Measurements from ENCODE around the gene OLFM2.
"Not testable (repeated sequence)": the region's sequence is repeated elsewhere in the genome, so short reads cannot be mapped to it uniquely, and the experiment has no call there.

OLFM2 gene

DNA sequence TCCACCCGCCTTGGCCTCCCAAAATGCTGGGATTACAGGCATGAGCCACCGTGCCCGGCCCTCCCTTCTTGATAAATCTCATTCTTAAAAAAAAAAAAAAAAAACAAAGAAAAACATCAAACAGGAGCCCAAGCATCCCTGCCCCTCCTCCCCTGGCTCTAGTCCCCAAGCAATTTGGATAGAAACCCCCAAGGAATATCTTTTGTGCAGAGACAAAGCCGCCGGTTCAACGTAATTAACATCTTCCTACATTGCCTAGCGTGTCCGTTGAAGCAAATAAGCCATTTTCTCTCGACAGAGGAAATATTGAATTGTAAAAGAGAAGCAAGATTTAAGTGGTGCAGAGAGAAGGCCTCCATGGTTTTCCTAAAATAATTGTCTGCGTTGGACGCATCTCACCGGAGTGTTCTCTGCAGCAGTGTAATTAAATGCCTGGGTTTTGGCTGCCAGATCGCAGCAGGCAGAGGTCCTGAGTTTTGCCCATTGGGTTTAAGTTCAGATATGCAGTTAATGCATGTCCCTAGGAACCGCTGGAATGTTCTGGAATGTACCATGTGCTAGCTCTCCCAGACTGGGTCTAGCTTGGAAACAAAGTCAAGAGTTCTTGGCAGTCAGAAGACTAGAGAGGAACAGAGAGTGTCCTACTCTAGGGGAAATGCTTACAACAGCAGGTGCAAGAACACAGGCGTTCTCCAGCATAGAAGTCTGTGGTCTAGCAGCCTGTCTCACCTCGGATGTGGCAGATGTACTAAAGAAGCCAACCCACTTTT, 70.4 kb downstream of the OLFM2 start:
- no peak overlapping the region for H3K4me3 ChIP-seq (ENCODE audit: low read depth, low read length)

DNA sequence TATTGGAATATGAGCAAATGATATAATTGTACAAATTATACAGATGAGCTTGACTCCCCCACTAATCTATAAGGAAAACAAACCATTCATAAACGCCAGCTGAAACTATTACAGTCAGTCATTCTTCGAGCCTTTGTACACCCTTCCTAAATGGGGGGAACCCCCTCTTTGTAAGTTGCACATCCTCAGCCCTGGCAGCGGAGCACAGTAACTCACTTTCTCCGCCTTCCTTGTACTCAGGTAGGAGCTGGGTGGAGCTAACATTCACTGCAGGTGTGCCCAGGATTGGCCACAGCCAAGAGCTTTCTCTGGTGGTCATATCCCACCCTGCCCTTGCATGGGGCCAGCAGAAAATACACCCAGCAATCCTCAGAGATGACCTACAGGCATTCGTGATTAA, 72.6 kb downstream of the OLFM2 start:
- H3K4me3 ChIP-seq (ENCODE audit: low read depth, low read length), result no peak overlapping the region

DNA sequence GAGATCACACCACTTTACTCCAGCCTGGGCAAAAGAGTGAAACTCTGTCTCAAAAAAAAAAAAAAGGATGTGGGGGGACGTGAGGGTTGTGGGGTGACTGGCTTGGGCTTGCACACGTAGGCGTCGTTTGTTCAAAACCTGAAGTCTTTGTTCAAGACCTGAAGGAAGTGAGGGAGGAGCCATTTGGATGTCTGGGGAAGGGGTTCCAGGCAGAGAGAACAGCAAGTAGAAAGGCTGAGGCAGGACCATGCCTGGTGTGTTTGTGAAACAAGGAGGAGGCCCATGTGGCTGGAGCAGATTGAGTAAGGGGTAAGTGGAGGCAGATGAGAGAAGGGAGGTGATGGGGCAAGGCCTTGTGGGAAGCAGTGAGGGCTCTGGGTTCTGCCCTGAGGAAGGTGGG, 73.4 kb downstream of the OLFM2 start:
- no peak overlapping the region for H3K4me3 ChIP-seq (ENCODE audit: low read depth, low read length)

DNA sequence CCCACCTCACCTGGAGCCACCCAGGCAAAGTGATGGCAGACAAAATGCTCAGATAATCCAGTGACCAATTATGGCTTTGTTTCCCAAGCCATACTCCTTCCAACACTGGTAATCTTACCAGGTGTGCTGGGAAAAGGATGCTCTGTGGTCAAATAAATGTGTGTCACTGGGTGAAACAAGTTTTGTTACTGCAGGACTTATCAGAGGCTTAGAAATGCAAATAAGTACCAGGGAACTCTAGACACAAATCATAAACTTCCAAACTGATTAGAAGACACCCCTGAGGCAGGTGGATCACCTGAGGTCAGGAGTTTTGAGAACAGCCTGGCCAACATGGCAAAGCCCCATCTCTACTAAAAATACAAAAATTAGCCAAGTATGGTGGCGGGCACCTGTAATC, 74.8 kb downstream of the OLFM2 start:
- no peak overlapping the region for H3K4me3 ChIP-seq (ENCODE audit: low read depth, low read length)

DNA sequence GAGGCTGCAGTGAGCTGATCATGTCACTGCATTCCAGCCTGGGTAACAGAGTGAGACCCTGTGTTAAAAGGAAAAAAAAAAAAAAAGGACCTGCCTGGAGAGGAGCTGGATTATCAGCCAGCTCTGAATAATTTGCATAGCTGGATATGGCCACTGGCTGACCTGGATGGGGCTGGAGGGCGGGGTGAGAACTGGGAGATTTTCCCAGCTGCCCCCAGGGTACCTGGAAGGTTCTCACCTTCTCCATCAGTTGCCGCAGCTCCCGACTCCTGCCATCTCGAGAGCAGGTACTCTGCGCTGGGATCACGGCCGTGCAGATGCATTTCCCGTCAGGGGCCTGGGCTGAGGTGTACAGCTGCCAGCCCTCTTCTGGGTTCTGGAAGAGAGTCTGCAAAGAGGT, 75.9 kb downstream of the OLFM2 start:
- no peak overlapping the region for H3K4me3 ChIP-seq (ENCODE audit: low read depth, low read length)

DNA sequence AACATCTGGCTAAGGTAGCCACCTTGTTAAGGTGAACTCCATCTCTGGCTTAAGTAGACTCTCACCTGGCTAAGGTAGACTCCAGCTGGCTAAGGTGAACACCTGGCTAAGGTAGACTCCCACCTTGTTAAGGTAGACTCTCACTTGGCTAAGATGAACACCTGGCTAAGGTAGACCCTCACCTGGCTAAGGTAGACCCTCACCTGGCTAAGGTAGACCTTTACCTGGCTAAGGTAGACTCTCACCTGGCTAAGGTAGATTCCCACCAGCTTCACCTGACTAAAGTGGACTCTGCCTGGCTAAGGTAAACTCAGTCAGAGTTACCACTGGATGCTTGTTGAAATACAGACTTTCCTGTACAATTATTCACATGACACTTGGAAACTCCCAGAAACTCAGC, 77.5 kb downstream of the OLFM2 start:
- H3K4me3 ChIP-seq (ENCODE audit: low read depth, low read length), result no peak overlapping the region

DNA sequence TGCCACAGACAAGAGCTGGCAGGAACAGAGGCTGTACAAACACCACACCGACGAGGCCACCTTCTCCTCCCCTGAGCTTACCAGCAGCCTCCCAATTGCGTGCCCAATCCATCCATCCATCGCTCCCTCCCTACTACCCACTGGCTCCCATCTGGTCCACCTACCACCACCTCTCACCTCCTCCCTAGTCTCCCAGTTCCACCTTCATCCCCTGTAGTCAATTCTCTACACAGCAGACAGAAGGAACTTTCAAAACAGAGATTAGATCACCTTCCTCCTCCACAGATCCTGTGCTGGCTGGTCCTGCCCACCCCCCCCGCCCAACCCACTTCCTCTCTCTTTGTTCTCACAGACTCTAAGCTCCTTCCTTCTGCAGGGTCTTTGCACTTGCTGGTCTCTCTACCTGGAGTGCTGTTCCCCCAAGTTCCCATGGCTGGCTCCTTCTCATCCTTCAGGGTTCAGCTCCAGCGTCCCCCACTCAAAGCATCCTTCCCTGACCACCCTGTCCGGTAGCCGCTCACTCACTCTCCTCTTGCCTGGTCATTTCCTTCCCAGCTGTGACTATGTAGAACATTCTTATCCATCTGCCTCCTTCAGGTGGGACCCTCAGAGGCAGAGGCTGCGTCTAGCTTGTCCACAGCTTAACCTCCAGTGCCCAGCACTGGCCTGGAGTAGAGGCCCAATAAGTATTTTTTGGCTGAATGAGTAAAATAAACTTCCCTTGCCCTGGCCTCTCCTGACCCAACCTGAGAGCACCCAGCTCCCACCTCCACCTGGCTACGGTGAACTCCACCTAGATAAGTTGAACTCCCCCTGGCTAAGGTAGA, 78.2 kb downstream of the OLFM2 start:
- H3K4me3 ChIP-seq (ENCODE audit: low read depth, low read length), result no peak overlapping the region

DNA sequence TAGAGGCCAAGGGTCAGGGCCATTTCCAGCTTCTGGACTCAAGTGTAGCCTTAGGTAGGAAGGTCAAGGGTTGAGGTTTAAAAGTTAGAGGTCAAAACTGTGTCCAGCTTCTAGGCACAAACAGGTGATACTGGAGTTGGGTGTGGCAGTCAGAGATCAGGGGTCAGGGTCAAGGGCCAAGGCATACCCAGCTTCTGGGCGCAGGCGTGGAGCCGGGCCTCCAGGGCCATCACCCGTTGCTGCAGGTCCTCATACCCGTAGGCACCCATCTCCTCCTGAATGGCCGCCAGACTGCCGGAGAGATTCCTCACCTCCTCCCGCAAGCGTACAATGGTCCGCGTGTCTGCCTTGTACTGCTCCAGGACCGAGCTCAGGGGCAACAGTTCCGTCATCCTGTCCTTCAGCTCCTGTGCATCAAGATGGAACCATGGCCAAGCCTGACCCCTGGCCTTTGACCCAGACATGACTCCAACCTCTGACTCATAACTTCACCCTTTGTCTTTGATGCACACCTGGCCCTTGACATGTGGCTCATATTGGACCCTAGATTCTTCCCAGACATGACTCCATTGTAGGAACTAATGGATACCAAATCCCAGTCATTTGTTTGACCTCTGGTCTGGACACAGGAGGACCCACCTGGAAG, 79.1 kb downstream of the OLFM2 start:
- no peak overlapping the region for H3K4me3 ChIP-seq (ENCODE audit: low read depth, low read length)

DNA sequence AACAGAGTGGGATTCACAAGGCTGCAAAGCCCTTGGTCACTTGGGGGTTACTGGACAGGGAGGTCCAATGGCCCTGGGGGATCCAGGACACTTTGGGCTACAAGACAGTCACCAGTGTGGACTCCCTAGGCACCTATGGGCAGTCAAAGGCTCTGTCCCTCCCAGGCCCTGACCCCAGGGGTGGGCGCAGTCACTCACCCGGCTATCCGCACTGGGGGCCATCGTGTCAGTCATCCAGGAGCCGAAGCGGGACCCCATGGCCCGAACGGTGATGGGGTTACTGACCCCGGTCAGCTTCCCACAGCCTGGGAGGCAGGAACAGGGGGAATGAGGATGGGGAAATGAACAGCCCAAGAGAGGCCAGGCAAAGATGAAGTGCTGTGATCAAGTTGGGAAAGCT, 79.7 kb downstream of the OLFM2 start:
- H3K4me3 ChIP-seq (ENCODE audit: low read depth, low read length), result no peak overlapping the region

DNA sequence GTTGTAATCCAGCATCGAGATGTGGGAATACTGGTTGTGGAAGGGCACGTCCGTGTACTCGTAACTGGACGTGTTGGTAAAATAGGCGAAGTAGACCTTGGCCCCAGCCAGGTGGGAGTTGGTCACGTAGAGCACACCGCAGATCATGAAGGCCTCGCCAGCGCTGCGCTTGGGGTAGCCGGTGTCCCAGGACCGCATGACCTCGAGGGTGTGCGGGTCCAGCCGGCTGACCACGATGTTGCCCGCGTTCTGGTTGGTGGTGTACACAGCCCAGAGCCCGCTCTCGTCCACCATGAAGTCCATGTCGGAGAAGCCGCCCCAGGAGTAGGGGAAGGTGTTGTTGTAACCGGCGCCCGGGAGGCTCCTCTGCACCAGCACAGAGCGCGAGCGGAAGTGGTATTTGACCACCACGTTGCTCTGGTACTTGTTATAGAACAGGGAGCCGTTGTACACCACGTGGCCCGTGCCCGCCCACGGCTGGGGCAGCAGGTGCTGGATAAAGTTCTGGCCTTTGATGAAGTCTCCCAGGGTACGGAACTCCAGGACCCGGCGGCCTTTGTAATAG, 82.0 kb downstream of the OLFM2 start:
- H3K4me3 ChIP-seq (ENCODE audit: low read depth, low read length), result no peak overlapping the region

DNA sequence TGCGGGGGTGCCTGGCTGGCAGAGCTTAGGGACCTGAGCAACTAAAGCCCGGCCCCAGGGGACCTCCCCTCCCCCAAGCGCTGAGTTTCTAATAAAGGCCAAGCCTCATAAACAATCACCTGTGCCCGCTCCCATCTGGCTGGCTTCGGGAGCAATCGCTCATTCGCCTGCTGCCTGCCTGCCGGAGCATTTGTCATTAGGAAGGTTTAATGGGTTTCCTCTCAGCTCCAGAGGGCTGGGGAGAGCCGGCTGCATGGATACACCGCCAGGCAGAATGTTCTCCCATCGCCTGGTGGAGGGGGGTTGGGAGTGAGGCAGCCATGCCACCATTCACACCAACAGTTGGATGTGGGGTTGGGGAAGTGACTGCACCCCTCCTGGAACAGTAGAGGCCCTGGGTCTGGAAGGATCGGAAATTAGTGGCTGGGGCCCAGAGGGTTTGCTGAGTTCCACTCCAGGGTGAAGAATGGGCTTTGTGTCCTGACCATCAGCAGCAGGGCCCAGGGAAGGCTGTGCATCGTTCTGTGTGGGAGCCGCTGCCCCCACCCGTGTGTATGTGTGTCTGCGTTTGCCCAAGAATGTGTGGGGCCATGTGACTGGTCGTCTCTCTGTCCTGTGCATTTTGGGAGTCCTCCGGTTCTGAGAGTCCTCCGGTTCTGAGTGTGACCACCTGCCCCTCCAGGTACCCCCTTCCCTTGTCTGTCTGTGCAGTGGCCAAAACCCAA, 85.9 kb downstream of the OLFM2 start:
- no peak overlapping the region for H3K4me3 ChIP-seq (ENCODE audit: low read depth, low read length)

DNA sequence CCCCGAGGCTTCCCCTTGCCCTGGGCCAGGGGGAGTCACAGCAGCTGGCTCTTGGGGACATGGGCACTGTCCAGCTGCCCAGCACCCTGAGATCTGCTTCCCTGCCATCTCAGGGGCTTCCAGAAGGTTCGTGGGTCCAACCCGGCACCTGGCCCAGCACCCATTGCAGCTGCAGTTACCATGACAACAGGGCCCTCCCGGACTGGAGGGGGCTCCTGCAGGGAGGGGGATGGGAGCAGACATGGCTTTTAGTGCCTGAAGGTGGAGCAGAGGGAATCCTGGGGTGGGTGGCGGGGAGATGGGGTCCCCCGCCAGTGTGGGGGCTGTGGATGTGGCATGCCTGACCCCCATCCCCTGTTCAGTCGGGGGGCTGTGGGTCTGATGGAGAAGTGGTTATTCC, 86.5 kb downstream of the OLFM2 start:
- H3K4me3 ChIP-seq (ENCODE audit: low read depth, low read length), result no peak overlapping the region

DNA sequence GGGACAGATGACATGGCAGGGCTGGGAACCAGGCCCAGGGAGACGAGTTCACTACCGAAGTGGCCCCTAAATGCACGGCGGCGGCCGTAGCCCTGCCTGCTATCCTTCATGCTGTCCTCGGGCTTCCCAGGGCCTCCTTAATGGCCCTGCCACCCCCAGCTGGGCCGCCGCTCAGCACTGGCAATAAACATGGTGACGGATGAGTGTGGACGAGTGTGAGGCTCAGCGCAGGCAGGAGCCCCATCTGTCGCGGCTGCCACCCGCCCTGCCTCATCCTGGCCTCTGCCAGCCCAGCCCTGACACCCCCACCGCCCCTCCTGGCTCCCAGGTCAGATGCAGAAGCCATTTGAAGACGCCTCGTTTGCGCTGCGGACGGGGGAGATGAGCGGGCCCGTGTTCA, 87.6 kb downstream of the OLFM2 start:
- H3K4me3 ChIP-seq (ENCODE audit: low read depth, low read length), result no peak overlapping the region

DNA sequence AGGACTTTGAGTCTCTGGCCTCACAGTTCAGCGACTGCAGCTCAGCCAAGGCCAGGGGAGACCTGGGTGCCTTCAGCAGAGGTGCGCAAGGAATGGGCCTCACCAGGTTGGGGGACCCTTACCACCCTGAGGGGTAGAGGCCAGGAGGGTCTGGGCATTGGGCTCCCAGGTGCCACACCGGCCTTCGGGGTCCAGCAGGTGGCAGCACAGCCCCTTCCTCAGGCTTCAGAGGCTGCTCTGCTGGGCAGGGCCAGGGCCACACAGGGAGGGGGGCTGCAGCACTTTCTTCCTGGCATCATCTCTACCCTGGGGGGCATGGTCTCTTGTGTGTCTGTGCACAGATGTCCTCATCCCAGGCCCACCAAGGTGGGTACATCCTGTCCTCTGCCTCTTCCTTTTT, 88.3 kb downstream of the OLFM2 start:
- no peak overlapping the region for H3K4me3 ChIP-seq (ENCODE audit: low read depth, low read length)

DNA sequence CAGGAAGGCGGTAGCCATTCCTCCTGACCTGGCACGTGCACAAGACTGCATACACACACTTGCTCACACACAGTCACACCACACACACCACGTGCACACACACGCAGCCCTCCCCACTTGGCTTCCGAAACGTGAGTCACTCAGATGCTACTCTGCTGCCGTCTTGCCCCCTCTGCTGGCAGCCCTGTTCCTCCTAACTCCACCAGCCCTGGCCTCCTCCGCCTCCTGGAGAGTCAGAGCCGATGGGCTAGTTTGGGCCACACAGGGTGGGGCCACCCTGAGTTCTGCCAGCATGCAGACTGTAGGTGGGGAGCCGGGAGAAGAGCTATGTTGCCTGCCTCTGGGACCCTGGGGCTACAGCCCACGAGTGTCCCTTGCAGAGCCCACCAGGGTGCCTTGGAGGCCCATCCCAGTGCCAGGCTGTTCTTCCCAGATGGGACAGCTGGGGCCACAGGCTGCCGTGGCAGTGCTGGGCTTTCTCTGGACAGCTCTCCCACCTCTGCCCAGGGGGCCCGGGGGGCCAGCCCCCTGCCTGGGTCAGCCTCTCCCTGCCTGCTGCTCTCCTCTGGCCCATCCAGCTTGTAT, 89.1 kb downstream of the OLFM2 start:
- H3K4me3 ChIP-seq (ENCODE audit: low read depth, low read length), result no peak overlapping the region

DNA sequence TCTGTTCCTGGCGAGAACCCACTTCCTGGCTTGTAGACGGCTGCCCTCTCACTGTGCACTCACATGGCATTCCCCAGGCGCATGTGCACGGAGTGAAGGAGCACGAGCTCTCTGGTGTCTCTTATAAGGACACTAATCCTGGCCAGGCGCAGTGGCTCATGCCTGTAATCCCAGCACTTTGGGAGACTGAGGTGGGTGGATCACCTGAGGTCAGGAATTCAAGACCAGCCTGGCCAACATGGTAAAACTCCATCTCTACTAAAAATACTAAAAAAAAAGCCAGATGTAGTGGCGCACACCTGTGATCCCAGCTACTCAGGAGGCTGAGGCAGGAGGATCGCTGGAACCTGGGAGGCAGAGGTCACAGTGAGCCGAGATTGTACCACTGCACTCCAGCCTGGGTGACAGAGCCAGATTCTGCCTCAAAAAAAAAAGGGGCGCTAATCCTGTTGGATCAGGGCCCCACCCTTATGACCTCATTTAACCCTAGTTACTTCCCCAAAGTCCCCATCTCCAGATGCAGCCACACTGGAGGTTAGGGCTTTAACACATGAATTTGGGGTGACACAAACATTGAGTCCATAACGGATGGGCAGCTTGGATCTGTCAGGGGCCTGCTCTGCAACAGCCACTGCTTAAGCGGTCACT, 92.6 kb downstream of the OLFM2 start:
- not testable (repeated sequence) for H3K4me3 ChIP-seq (ENCODE audit: low read depth, low read length)

DNA sequence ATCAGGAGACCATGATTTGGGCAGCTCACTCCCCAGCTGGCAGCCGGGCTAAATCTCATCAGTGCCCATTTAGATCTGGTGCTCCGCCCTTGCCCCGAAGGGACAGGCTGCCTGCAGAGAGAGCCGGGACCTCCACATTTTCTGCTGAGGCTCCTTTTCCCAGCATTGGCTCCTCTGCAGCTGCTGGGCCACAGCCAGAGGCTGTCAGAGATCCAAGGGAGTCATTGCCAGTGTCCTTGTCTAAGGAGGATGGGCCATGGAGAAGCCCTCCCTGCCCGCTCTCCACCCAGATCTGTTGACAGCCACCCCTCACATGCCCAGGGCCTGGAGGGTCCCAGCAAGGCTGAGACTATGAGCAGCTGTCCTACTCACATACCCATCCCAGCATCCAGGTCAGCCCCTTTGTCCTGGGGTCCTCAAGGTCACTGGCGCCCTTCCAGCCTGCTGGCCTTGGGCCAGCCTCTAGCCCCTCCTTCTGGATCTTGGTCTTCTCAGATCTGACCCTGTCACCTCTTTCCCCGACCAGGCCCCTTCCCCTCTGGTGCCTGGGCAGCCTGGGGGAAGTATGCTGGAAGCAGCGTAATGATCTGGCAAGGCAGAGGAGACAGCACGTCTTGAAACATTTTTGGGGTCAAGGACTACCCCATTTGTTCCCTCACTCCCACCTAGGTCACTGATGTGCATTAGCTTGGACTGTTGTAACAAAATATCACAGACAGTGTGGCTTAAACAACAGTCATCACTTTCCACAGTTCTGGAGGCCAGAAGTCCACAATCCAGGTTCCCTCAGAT, 93.3 kb downstream of the OLFM2 start:
- H3K4me3 ChIP-seq (ENCODE audit: low read depth, low read length), result no peak overlapping the region

DNA sequence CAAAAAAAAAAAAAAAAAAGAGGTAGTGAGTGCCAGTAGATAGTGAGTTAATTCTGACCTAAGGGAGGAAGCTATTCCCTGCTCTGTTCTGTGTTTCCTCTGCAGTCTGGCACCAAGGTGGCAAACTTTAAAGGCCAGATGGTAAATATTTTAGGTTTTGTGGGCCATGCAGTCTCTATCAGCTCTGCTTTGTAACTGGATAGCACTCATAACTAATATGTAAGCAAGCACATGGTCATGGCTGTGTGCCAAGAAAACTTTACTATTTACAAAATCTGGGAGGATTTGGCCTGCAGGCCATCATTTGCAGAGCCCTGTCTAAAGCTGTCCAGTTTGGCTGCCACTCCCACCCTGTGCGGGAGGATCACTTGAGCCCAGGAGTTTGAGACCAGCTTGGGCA, 96.9 kb downstream of the OLFM2 start:
- no peak overlapping the region for H3K4me3 ChIP-seq (ENCODE audit: low read depth, low read length)

DNA sequence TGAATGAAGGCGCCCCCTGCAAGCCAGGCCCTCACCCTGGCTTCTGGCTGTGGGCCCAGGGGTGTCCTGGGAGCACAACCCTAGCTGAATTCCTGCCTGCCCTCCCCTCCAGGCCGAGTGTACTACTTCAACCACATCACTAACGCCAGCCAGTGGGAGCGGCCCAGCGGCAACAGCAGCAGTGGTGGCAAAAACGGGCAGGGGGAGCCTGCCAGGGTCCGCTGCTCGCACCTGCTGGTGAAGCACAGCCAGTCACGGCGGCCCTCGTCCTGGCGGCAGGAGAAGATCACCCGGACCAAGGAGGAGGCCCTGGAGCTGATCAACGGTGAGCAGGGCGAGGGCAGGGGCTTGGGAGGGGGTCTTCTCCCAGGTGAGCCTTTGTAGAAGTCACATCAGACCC, 98.0 kb downstream of the OLFM2 start:
- no peak overlapping the region for H3K4me3 ChIP-seq (ENCODE audit: low read depth, low read length)
